OCI-LY7 (cell line): ENCODE measurements around the gene CGNL1. TPM values are rescaled to one million over a fixed set of nuclear protein-coding genes. Genes with fewer than 3 reads are reported as not detected.

ENCODE experiments used
- BruUV-seq: library from RNA; stranded (reverse); fragments of 400-500 nt; replicated peaks from 2 replicates; lab custom pipeline; 2021; lab: Mats Ljungman, UMichigan
- CTCF ChIA-PET: fragments of 300-600 bp; sonication (Branson Sonifier 250); formaldehyde crosslinking; loops from one replicate; lab custom pipeline; 2022; ENCODE audit warnings: antibody characterized with exemption; ENCODE audit not compliant: unreplicated experiment; lab: Charles Lee
- POLR2A ChIA-PET: fragments of 300-600 bp; sonication (Branson Sonifier 250); formaldehyde crosslinking; loops from one replicate; lab custom pipeline; 2022; ENCODE audit warnings: antibody characterized with exemption; lab: Charles Lee
- DNase-seq: peaks from one replicate; pipeline ENCODE4 v3.0.0-alpha.2; 2015; ENCODE audit warnings: low spot score
- H2AFZ ChIP-seq: fragments of 200-600 bp; sonication (generic), shearing (Covaris generic); 2 replicates; pipeline ENCODE4 v1.6.1; 2014; ENCODE audit warnings: mild to moderate bottlenecking, antibody characterized with exemption, low read length, moderate library complexity
- H3K27ac ChIP-seq: fragments of 200-600 bp; sonication (generic); 2 replicates; pipeline ENCODE4 v1.5.1; 2014; ENCODE audit warnings: mixed run types, low read depth, mild to moderate bottlenecking, moderate library complexity, low read length, inconsistent platforms; ENCODE audit not compliant: poor library complexity, severe bottlenecking
- H3K36me3 ChIP-seq: fragments of 200-600 bp; sonication (generic); 2 replicates; pipeline ENCODE4 v1.6.1; 2014; ENCODE audit warnings: mild to moderate bottlenecking, antibody characterized with exemption, low read length, moderate library complexity, mixed read lengths; ENCODE audit not compliant: insufficient read depth
- H3K4me1 ChIP-seq: fragments of 200-600 bp; sonication (generic); 2 replicates; pipeline ENCODE4 v1.5.1; 2014; ENCODE audit warnings: mild to moderate bottlenecking, low read length; ENCODE audit not compliant: insufficient read depth, poor library complexity, severe bottlenecking
- H3K4me2 ChIP-seq: fragments of 200-600 bp; sonication (generic); 2 replicates; pipeline ENCODE4 v1.6.1; 2014; ENCODE audit warnings: mild to moderate bottlenecking, low read length
- H3K4me3 ChIP-seq: fragments of 200-600 bp; sonication (generic); 2 replicates; pipeline ENCODE4 v1.5.1; 2014; ENCODE audit warnings: mild to moderate bottlenecking, low read depth, low read length; ENCODE audit not compliant: poor library complexity, severe bottlenecking
- H3K79me2 ChIP-seq: fragments of 200-600 bp; sonication (generic); 2 replicates; pipeline ENCODE4 v1.6.1; 2016; ENCODE audit warnings: low read depth, mild to moderate bottlenecking, low read length, moderate library complexity, mixed read lengths; ENCODE audit not compliant: insufficient read depth
- H3K9me2 ChIP-seq: fragments of 200-600 bp; sonication (generic); 2 replicates; pipeline ENCODE4 v1.6.1; 2016; ENCODE audit warnings: mild to moderate bottlenecking, low read length, mixed read lengths; ENCODE audit not compliant: insufficient read depth
- H3K9me3 ChIP-seq: fragments of 200-600 bp; sonication (generic); 2 replicates; pipeline ENCODE4 v1.6.1; 2014; ENCODE audit warnings: mild to moderate bottlenecking, mixed run types, low read length, mixed read lengths
- H4K20me1 ChIP-seq: fragments of 200-600 bp; sonication (generic); 2 replicates; pipeline ENCODE4 v1.6.1; 2014; ENCODE audit warnings: mild to moderate bottlenecking, antibody characterized with exemption, low read length, moderate library complexity, mixed read lengths; ENCODE audit not compliant: insufficient read depth
- CTCF ChIP-seq: fragments of 200-600 bp; sonication (generic); conservative IDR thresholded peaks from 2 replicates; pipeline ENCODE4 v1.5.1; 2014; ENCODE audit warnings: mild to moderate bottlenecking, antibody characterized with exemption, low read length, moderate library complexity, mixed read lengths
- EZH2phosphoT487 ChIP-seq: fragments of 200-600 bp; sonication (generic); IDR thresholded peaks from 2 replicates; pipeline ENCODE4 v1.6.1; 2018; ENCODE audit warnings: low read depth, borderline replicate concordance, mild to moderate bottlenecking, mixed run types, antibody characterized with exemption, low read length, moderate library complexity, mixed read lengths
- intact Hi-C: fragments of 100-400 bp; cut with micrococcal nuclease; formaldehyde crosslinking; loops from one replicate; pipeline ENCODE4 v1.10.0; 2022; ENCODE audit not compliant: unreplicated experiment
- total RNA-seq, 2 experiments: library from RNA; depleted of rRNA in 1 of 2; stranded (reverse); fragments of >200 nt in 1 of 2; shearing (Covaris generic) in 1 of 2; gene quantifications; 2 replicates each; pipeline ENCODE4 v1.2.3, GENCODE V29; 2014 to 2022

CGNL1 gene
- total RNA-seq, 2 experiments from 2014 or later: 0.04 TPM; not detected in 1

- no TSS peak for BruUV-seq
- intact Hi-C loops: no loop called here
- H3K36me3 ChIP-seq: no peaks in the 10 kb centered on the region
- no peak overlapping the region for H2AFZ ChIP-seq
- ChIA-PET CTCF (no interaction called here), POLR2A (no interaction called here)
- TF ChIP-seq CTCF (no peak), EZH2phosphoT487 (no peak)
- no peaks in the 10 kb centered on the region for H4K20me1 ChIP-seq
- no peaks in the 10 kb centered on the region for H3K79me2 ChIP-seq
- no peak for DNase-seq
- no peak overlapping the region for H3K4me3 ChIP-seq
- no peaks in the 10 kb centered on the region for H3K9me3 ChIP-seq
- no peak overlapping the region for H3K4me2 ChIP-seq
- no peak overlapping the region for H3K27ac ChIP-seq
- H3K9me2 ChIP-seq: no peaks in the 10 kb centered on the region
- no peaks in the 10 kb centered on the region for H3K4me1 ChIP-seq
Observed at GRCh38 chr15:57596301-57596855, 220.1 kb downstream of the CGNL1 start.

- Histone ChIP-seq H3K79me2 (no peaks in the 10 kb centered on the region), H3K4me1 (no peaks in the 10 kb centered on the region), H3K36me3 (no peaks in the 10 kb centered on the region), H2AFZ (no peak overlapping the region), H3K9me2 (no peaks in the 10 kb centered on the region), H4K20me1 (no peaks in the 10 kb centered on the region), H3K9me3 (no peaks in the 10 kb centered on the region), H3K4me2 (no peak overlapping the region), H3K27ac (no peak overlapping the region), H3K4me3 (no peak overlapping the region)
- no peak for DNase-seq
- POLR2A ChIA-PET: no interaction called here
- BruUV-seq: no TSS peak
- intact Hi-C loops: no loop called here
- TF ChIP-seq CTCF (no peak), EZH2phosphoT487 (no peak)
- CTCF ChIA-PET: no interaction called here
Observed at GRCh38 chr15:57596978-57597377, 220.7 kb downstream of the CGNL1 start.

- Histone ChIP-seq H3K9me3 (no peaks in the 10 kb centered on the region), H3K9me2 (no peaks in the 10 kb centered on the region), H3K27ac (no peak overlapping the region), H3K4me3 (no peak overlapping the region), H3K4me1 (no peaks in the 10 kb centered on the region), H3K79me2 (no peaks in the 10 kb centered on the region), H4K20me1 (no peaks in the 10 kb centered on the region), H3K4me2 (no peak overlapping the region), H2AFZ (no peak overlapping the region), H3K36me3 (no peaks in the 10 kb centered on the region)
- ChIA-PET POLR2A (no interaction called here), CTCF (no interaction called here)
- no peak for TF ChIP-seq CTCF
- TF ChIP-seq EZH2phosphoT487: no peak
- intact Hi-C loops: no loop called here
- DNase-seq: no peak
- BruUV-seq: no TSS peak
Observed at GRCh38 chr15:57597431-57597830, 221.1 kb downstream of the CGNL1 start.
